HK-2 (cell line): ENCODE measurements around the gene PALB2.

Experiments used
- DNase-seq: peaks from one replicate; pipeline ENCODE4 v3.0.0-alpha.2; 2018; ENCODE audit not compliant: unreplicated experiment

Gene PALB2

DNA sequence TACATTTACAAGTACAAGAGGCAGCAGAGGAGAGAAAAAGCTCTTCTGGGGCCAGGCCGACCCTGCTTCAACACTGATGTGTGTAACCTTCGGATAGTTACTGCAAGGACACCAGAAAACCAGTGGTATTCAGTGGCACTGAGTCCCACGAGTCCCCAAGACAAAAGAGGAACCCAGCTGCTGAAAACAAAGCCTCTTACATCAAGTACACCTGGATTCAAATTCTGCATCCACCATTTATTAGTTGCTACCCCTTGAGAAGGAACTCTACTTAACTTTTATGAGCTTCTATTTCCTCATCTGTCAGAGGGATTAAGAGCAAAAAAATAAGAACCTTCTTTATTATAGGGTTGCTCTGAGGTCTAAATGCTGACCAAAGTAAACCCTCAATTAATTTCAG is 86.6 kb downstream of the PALB2 start:
- DNase-seq = no peak
